Suppressor macrophage (primary cell): ENCODE measurements around the gene SUN1.
"Not testable (repeated sequence)": the region's sequence is repeated elsewhere in the genome, so short reads cannot be mapped to it uniquely, and the experiment has no call there.

Experiments
- DNase-seq, 4 experiments: peaks; one replicate each; pipeline ENCODE4 v3.0.0-alpha.2; 2020 to 2022

Gene SUN1

GRCh38 chr7:859359-860030 lies 27.2 kb downstream of the SUN1 start:
- no peak for DNase-seq

DNA sequence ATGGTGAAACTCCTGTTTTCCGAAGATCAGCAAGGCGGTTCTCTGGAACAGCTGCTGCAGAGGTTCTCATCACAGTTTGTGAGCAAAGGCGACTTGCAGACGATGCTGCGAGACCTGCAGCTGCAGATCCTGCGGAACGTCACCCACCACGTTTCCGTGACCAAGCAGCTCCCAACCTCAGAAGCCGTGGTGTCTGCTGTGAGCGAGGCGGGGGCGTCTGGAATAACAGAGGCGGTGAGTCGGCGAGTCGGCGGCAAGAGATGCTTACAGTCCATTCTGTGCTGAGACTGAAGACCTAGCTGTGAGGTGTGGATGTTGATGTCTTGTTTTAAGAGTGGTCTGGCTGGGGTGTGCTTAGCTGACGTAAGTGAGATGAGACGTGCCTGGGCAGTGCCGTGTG lies 27.9 kb downstream of the SUN1 start:
- DNase-seq, result no peak

- DNase-seq, result no peak
Measured at GRCh38 chr7:861222-861621, 28.9 kb downstream of the SUN1 start.

DNA sequence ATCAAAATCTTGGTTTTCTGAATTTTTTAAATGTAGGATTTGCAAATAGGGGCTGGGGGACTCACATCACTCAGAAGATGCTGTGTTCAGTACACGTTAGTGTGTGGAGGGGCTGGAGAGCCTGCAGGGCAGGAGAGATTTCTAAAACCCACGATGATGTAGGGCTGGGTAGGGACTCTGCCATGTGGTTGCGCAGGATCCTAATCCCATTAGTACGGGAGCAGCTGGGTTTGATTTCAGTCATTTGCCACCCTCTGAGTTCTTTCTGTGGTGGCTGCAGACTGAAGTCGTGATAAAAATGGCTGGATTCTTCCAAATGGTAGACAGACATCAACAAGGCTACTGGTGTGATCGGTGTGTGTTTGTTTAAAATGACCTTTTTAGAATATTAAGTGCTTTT lies 29.9 kb downstream of the SUN1 start:
- DNase-seq, result no peak

GRCh38 chr7:863106-863505 lies 30.8 kb downstream of the SUN1 start:
- no peak for DNase-seq

- DNase-seq, result no peak
Measured at GRCh38 chr7:865921-866320, 33.6 kb downstream of the SUN1 start.

GRCh38 chr7:867001-867405 lies 34.7 kb downstream of the SUN1 start:
- DNase-seq, result no peak

- no peak for DNase-seq
Measured at GRCh38 chr7:867406-868188, 35.3 kb downstream of the SUN1 start.

DNA sequence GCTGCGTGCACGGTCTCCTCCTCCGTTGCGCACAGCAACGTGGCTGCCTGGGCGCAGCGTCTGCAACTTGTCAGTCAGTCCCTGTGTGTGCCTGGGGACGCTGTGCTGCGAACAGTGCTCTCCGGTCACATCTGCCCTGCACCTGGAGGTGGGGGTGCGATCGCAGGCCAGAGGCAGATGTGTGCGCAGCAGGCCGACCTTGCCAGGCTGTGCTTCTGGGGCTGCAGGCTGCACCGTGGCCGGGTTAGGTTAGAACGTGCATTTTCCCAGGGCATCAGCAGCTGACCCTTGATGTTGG lies 35.9 kb downstream of the SUN1 start:
- no peak for DNase-seq

GRCh38 chr7:869348-869747 lies 37.1 kb downstream of the SUN1 start:
- DNase-seq, result no peak

GRCh38 chr7:871900-872537 lies 39.7 kb downstream of the SUN1 start:
- DNase-seq, result no peak

- DNase-seq, result not testable (repeated sequence)
Measured at GRCh38 chr7:872685-873084, 40.4 kb downstream of the SUN1 start.

DNA sequence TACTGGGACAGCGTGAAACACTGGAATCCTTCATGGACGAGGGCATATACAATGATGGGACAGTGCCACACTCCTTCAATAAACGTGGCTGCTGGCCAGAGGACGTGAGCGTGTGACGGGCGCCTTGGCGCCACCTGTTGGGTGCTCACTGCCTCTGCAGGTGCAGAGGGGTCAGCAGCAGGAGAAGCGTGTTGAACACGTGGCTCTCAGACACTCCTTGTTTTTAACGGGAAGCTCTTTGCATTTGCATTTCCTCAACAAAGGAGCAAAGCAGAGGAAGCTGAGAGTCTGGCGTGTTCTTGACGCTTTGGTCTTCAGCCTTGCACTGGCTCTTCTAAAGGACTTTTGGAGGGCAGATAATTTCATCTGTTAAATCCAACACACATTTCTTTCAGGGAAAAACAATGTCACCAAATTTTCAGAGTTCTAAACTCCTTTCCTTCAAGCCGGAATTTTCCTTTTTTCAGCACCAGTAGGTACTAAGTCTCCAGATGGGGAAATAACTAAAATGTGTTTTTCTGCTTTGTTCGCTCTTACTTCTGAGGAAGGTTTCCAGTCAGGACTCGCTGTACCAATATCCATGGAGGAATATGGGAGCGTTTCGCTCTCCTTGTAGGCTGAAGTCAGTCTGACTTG lies 41.2 kb downstream of the SUN1 start:
- DNase-seq, result peak; percentile 88 to 92 (median 90)

DNA sequence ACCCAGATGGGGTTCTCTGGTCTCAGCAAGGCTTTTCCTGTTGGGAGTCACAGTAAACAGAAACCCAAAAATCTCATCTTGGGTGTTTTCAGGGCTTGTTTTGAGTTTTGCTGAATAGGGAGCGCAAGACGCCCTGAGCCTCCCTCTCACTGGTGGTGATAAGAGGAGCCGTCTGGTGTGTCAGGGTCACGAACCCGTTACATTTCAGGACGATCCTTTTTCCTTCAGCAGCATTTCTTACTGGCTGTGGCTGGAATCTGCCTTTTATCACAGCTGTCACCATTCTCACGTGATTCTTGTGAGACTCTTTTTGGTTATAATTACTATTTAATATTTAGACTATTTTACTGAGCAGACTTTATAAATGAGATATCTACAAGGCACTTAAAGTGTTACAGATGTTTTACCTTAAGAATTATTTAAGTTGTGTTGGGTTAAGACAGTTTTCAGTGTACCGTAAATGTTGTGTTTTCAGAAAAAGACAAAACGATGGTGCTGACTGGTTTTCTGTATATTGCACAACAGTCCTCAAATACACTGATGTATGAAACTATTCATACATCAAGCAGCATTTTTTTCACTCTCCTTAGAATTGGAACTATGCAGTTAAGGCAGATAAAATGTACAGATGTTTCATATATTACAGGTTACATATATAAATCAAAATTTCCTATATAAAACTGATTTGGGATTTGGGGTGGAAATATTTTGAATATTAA lies 41.9 kb downstream of the SUN1 start:
- no peak for DNase-seq

GRCh38 chr7:875051-875450 lies 42.8 kb downstream of the SUN1 start:
- no peak for DNase-seq

DNA sequence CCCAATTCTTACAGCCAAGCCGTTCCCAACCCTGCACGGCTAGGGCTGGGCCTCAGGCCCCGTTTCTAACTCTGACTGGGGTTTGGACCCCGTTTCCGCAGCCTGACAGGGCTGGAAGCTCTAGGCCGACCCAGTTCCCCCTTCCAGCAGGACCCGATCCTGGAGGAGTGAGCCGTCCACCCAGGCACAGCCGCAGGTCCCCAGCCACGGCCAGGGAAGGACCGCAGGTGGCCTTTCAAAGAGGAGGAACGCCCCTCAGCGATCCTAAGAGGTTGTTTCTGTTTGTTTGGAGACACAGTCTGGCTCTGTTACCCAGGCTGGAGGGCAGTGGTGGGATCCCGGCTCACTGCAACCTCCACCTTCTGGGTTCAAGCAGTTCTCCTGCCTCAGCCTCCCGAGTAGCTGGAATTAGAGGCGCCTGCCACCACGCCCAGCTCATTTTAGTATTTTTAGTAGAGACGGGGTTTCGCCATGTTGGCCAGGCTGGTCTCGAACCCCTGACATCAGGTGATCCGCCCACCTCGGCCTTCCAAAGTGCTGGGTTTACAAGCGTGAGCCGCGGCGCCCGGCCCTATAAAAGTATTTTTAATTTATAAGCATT lies 43.3 kb downstream of the SUN1 start:
- no peak for DNase-seq

DNA sequence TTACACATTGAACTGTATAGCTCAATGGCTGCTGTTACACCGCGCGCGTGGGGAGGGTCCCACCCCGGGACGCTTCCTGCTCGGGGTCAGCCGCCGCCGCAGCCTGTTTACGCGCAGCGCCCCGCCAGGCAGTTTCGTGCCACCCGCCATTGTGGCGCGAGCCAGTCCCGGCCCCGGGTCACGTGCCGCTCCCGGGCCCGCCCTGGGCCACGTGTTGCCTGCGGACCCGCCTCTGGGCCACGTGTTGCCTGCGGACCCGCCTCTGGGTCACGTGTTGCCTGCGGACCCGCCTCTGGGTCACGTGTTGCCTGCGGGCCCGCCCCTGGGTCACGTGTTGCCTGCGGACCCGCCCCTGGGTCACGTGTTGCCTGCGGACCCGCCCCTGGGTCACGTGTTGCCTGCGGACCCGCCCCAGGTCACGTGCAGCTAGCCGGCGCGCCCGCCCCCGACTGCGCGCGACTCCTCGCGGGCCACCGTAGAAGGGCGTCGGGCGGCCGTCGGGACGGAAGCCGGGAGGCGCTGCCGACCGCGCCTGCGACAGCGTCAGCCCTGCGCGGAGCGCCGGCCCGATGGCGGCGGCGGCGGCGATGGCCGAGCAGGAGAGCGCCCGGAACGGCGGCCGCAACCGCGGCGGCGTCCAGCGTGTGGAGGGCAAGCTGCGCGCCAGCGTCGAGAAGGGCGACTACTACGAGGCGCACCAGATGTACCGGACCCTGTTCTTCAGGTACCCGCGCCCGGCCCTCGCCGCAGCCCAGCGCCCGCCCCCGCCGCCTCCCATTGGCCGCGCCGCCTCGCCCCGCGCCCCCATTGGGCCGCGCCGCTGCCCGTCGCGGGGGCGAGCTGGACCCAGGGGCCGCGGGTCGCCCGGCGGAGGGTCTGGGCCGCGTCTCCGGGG lies 44.0 kb downstream of the SUN1 start, which contains the start of gene GET4:
GET4 (plus strand) TSS at position 478 of the 895 bp plus-strand sequence; CDS start at position 570, 92 bp downstream.
- DNase-seq, result peak; percentile 96 to 99 (median 98)

GRCh38 chr7:876972-877311 lies 44.7 kb downstream of the SUN1 start:
- DNase-seq, result peak in 1 of 4 experiments; percentile 23

- peak in 1 of 4 experiments; percentile 6 for DNase-seq
Measured at GRCh38 chr7:877312-878232, 45.3 kb downstream of the SUN1 start.

DNA sequence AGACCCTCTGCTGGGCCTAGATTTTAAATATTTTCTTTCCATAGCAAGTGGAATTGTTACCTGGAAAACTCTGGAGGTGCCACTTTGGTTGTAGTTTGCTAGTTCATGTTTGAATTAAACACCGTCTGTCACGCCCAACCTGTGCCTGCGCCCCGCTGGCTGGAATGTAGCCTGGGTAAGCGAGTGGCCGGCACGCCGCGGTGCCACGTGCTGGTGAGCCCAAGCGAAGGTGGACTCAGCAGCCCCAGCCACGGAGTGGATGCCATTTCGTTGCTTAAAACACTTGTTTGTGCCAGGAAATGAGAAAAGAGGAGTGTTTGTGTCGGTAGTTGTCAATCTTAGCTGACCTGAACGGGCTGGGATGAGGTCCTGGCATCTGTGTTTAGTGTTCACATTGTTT lies 46.8 kb downstream of the SUN1 start:
- no peak for DNase-seq
